ENCODE measurements around the gene AVPR2.

GRCh38 chrX:153950127-153950526, 45.7 kb downstream of the AVPR2 start:
- TF ChIP-seq CTCF (conservative IDR thresholded peaks at IDR 0.05 in 1 of 2, IDR thresholded peaks at IDR 0.05 in 1 of 2; ENCODE audit: low read depth in 1 of 2, low read length in 2 of 2) (no peak), EZH2 (IDR thresholded peaks at IDR 0.05; ENCODE audit: low read length, missing control alignments) (no peak)

All from fibroblast of lung (primary cell).